Measurements from ENCODE around the gene ZNF385C.

The ZNF385C gene

DNA sequence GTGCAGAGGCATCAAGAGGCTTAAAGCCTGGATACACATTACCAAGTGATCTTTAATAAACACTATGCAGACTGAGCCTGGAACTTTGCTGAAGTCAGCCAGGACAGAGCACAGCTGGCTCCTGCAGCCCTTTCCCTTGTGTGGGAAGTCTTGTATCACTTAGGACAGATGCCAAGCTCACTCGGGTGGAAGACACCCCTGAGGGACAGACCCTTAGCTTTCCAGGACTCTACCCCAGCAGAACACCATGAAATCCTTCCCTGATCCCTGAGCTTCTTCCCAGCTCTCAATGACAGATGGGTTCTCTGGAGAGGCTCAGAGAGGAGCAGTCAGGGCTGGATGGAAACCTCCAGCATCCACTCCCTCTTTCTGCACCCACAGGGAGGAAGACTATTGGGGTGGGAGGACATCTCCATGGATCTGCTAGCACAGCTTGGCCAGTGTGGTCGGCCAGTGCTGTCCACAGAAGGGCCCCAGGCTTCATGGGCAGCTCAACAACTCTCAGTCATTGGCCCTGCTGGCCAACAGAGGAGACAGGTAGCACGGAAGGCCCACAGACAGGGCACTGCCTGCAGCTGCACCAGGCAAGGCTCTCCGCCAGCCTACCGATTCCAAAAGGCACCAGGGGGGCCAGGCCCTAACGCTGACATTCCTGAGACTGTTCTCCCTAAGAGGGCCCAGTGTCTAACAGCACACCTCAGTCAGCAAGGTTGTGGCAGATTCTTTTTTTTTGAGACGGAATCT, 40.6 kb upstream of the ZNF385C start:
- no peak overlapping the region for H3K27ac ChIP-seq
- TF ChIP-seq, protein P1, sequence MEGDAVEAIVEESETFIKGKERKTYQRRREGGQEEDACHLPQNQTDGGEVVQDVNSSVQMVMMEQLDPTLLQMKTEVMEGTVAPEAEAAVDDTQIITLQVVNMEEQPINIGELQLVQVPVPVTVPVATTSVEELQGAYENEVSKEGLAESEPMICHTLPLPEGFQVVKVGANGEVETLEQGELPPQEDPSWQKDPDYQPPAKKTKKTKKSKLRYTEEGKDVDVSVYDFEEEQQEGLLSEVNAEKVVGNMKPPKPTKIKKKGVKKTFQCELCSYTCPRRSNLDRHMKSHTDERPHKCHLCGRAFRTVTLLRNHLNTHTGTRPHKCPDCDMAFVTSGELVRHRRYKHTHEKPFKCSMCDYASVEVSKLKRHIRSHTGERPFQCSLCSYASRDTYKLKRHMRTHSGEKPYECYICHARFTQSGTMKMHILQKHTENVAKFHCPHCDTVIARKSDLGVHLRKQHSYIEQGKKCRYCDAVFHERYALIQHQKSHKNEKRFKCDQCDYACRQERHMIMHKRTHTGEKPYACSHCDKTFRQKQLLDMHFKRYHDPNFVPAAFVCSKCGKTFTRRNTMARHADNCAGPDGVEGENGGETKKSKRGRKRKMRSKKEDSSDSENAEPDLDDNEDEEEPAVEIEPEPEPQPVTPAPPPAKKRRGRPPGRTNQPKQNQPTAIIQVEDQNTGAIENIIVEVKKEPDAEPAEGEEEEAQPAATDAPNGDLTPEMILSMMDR (IDR thresholded peaks at IDR 0.05), result no peak
- intact Hi-C loops (cut with DNase I; ENCODE audit: low total_unique reads), result no loop called here
- DNase-seq, result no peak
- H3K9me3 ChIP-seq, result no peaks in the 10 kb centered on the region
- peaks cover 0 to 70% (median 33%) of the 10 kb centered on the region in 4 donors for H3K4me1 ChIP-seq
- H3K27me3 ChIP-seq, result no peaks in the 10 kb centered on the region
- peaks cover 4 to 28% (median 7%) of the 10 kb centered on the region in 3 donors for H3K36me3 ChIP-seq
- no peak overlapping the region for H3K4me3 ChIP-seq

DNA sequence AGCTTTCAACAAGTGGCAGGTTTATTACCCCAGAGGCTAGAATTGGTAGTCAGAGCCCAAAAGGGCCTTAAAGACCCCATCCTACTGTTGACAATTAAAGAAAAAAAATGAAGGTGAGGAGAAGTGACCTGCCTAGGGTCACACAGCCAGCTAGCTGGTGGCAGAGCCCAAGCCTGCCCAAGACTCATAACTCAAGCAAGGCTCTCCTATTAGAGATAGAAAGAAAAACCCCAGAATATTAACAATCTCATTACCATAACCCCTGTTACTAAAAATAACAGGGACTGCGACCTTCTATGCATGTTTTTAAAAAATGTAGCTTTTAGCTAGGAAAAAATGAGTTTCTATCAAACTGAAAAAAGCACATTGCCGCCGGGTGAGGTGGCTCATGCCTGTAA, 38.4 kb upstream of the ZNF385C start:
- H3K36me3 ChIP-seq, result peaks cover 4 to 19% (median 7%) of the 10 kb centered on the region in 3 donors
- intact Hi-C loops (cut with DNase I; ENCODE audit: low total_unique reads), result no loop called here

DNA sequence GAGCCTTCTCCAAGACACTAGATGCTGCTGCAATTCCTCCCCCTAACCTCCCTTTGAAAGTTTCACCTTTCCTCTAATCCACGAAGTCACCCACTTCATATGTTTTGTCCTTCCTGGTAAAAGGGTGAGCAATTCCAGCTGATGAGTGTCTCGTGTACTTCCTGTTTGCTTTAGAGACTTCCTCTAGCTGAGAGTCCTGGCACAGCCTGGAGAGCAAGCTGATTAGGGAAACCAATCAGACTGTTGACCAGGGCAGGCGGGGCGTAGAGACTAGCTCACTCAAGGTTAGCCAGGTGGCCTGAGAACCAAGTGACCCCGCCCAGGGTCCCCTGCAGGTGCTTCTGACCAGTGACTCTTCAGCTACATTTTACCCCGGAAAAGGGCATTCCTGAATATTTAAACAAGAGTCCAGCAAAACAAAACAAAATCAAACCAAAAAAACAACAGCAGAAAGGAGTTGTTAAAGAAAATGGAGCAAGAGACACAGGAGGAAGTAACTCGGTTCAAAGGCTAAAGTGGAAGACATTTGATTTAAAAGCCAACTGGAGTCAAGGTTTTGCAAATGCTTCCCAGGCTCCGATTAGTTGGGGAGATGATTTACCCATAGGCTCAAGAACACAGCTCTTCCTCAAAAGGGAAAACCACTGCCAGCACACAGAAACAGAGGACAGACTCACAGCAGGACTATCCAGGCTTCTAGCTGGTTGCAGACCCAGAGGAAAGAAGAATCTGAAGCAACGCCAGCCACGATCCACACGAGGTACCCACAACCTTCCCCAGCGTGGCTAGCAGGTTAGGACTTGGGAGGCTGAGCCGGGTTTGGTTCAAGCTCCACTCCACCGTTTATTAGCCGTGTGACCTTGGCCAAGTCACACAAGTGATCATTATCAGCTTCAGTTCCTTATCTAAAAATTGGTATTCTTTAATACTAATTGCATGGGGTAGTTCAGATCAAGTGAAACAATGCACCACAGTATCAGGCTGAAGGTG, 37.7 kb upstream of the ZNF385C start:
- intact Hi-C loops (cut with DNase I; ENCODE audit: low total_unique reads), result no loop called here
- Histone ChIP-seq H3K27me3 (no peaks in the 10 kb centered on the region), H3K27ac (no peak overlapping the region), H3K36me3 (peaks cover 0 to 12% (median 7%) of the 10 kb centered on the region in 3 donors), H3K4me3 (no peak overlapping the region), H3K4me1 (peaks cover 0 to 66% (median 38%) of the 10 kb centered on the region in 4 donors), H3K9me3 (no peaks in the 10 kb centered on the region)
- TF ChIP-seq, protein P1 (IDR thresholded peaks at IDR 0.05), result no peak
- peak; percentile 59 to 78 for DNase-seq

More for the DNA sequence above, 38.4 kb upstream of the ZNF385C start:
- Histone ChIP-seq H3K4me3 (no peak overlapping the region), H3K4me1 (peaks cover 0 to 69% (median 39%) of the 10 kb centered on the region in 4 donors), H3K9me3 (no peaks in the 10 kb centered on the region), H3K27me3 (no peaks in the 10 kb centered on the region), H3K27ac (no peak overlapping the region)
- no peak for DNase-seq
- TF ChIP-seq, protein P1 (IDR thresholded peaks at IDR 0.05), result no peak

DNA sequence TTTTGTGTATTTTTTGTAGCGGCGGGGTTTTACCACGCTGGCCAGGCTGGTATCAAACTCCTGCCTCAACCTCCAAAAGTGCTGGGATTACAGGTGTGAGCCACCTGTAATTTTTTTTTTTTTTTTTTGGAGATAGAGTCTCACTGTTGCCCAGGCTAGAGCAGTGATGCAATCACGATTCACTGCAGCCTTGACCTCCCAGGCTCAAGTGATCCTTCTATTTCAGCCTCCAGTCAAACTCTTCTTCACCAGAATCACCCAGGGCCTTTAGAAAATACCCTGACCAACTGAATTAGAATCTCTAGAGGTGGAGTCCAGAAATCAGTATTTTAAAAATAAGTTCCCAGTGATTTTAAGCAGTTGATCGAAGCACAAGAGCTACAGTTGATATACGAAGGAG, 36.9 kb upstream of the ZNF385C start:
- peaks cover 5 to 10% (median 9%) of the 10 kb centered on the region in 3 donors for H3K36me3 ChIP-seq
- no peak overlapping the region for H3K4me3 ChIP-seq
- DNase-seq, result no peak
- H3K4me1 ChIP-seq, result peaks cover 0 to 71% (median 38%) of the 10 kb centered on the region in 4 donors
- H3K27ac ChIP-seq, result no peak overlapping the region
- TF ChIP-seq, protein P1 (IDR thresholded peaks at IDR 0.05), result no peak
- intact Hi-C loops (cut with DNase I; ENCODE audit: low total_unique reads), result no loop called here
- H3K9me3 ChIP-seq, result no peaks in the 10 kb centered on the region
- H3K27me3 ChIP-seq, result no peaks in the 10 kb centered on the region

DNA sequence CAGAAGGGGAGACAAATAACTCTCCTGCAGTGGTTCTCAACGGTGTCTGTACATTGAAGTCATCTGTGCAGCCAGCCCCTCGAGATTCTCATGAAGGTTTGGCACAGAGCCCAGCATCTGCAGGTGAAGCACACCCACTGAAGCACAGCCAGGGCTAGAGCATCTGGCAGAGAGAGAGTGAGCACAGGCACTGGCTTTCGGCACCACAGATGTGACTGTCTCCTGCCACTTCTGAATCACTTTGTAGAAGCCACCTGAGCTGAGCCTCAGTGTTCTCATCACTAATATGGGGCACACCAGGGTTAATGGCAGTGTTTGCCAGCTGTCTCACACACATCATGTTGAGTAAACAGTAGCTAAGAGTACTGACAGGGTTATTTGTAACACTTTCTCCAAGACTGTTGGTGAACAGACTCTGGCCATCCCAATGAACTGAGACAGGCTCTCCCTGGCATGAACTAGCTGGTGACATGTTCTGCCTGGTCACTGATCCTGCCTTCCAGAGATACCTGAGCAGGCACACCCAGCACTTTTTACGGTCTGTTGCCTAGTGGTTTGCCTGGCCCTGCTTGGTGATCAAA, 35.3 kb upstream of the ZNF385C start:
- Histone ChIP-seq H3K4me3 (no peak overlapping the region), H3K9me3 (no peaks in the 10 kb centered on the region), H3K36me3 (peaks cover 21 to 26% (median 25%) of the 10 kb centered on the region in 3 donors), H3K27ac (no peak overlapping the region), H3K27me3 (no peaks in the 10 kb centered on the region), H3K4me1 (peaks cover 0 to 55% (median 29%) of the 10 kb centered on the region in 4 donors)
- intact Hi-C loops (cut with DNase I; ENCODE audit: low total_unique reads), result no loop called here
- TF ChIP-seq, protein P1 (IDR thresholded peaks at IDR 0.05), result no peak
- no peak for DNase-seq
